GM12874 (cell line): Measurements from ENCODE around the gene KRT1.

Experiments
- TF ChIP-seq, protein P1 (sequence below): IDR thresholded peaks from 2 replicates; pipeline ENCODE4 v1.5.1; 2011; ENCODE audit warnings: low read depth, mild to moderate bottlenecking, control low read depth, low read length, moderate library complexity; ENCODE audit not compliant: insufficient read depth

KRT1 gene

DNA sequence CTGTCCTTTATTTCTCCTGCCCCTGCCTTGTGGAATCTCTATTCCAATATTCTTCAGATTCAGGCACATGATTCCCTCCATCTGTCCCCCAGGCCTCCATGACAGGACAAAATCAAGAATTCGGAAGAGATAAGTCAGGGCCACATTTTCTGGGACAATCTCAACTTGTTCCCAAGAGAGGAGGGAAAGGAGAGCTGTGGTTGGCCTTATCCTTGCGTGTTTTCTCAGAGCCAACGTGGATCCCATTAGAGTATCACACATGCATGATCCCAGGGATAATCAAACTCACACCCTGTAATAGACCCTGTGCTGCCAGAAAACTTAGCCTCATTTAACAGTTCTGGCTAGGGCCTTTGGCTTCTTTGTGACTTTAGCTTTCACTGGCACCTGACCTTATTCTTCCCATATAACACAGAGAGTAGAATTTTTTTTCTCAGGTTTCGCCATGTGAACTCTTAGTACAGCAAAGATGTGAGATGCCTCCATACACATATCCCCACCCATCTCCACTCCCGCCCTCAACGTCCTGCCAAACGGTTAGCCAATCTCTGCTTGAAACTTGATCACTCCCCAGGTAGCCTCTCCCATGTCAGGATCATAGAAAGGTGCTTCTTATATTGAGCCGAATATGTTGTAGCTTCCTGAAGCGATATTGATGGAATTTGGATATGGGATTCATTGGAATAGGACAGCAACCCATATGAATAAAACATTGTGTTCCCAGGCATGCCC lies 6.7 kb upstream of the KRT1 start:
- TF ChIP-seq, protein P1, sequence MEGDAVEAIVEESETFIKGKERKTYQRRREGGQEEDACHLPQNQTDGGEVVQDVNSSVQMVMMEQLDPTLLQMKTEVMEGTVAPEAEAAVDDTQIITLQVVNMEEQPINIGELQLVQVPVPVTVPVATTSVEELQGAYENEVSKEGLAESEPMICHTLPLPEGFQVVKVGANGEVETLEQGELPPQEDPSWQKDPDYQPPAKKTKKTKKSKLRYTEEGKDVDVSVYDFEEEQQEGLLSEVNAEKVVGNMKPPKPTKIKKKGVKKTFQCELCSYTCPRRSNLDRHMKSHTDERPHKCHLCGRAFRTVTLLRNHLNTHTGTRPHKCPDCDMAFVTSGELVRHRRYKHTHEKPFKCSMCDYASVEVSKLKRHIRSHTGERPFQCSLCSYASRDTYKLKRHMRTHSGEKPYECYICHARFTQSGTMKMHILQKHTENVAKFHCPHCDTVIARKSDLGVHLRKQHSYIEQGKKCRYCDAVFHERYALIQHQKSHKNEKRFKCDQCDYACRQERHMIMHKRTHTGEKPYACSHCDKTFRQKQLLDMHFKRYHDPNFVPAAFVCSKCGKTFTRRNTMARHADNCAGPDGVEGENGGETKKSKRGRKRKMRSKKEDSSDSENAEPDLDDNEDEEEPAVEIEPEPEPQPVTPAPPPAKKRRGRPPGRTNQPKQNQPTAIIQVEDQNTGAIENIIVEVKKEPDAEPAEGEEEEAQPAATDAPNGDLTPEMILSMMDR = no peak

DNA sequence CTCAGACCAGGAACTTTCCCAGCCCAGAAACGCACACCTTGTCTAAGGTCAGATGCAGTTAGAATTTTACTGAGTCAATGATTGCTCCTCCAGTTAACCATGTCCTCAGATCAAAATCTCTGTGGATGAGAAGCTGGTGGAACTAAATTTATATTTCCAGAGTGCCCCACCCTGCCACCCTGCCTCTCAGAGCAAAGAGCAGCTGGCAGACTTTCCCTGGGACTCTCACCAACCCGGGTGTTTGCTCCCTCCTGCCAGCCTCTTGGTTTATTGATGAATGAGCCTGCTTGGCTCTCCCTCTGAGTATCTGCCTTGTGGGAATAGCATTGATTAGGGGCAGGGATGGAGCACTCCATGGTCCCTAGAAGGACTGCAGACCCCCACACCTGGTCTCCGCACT lies 5.9 kb upstream of the KRT1 start:
- TF ChIP-seq, protein P1 = no peak

DNA sequence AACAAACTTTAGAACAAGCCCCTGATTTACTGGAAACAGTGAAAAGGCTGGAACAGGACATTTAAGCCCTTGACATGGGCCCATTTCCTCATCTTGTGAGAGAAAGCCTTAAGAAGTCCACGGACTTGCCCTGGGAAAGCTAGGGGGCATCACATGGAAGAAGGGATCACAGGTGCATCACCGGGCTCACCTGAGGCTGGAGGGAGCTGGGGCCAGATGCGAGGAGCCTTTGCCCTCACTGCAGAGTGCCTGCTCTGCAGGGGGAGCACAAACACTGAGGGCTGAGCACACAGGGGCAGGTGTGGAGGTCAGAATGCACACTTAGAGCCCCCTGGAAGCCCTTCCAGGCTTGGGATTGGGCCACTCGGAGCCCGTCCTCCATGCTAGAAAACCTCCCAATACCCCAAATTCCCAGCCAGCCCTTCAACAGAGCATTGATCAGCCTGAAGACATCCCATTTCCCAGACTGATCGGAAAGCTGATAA lies 5.2 kb upstream of the KRT1 start:
- TF ChIP-seq, protein P1 = no peak

DNA sequence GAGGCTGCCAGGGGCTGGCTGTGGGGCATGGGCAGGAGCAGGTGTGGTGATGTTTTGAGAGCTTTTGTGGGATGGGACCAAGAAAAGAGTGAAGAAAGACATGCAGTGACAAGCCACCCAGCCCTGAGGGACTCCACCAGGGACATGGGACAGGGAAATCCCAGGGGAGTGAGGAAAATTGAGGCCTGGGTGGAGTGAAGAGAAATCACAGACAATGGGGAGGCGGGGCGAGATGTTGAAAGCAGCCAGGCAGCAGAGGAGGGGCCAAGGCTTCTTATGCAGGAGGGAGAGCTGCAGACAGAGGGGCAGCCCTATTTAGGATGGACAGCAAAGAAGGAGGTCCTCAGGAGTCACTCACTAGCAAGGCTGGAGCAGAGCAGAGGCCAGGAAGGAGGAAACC lies 4.2 kb upstream of the KRT1 start:
- TF ChIP-seq, protein P1 = no peak

DNA sequence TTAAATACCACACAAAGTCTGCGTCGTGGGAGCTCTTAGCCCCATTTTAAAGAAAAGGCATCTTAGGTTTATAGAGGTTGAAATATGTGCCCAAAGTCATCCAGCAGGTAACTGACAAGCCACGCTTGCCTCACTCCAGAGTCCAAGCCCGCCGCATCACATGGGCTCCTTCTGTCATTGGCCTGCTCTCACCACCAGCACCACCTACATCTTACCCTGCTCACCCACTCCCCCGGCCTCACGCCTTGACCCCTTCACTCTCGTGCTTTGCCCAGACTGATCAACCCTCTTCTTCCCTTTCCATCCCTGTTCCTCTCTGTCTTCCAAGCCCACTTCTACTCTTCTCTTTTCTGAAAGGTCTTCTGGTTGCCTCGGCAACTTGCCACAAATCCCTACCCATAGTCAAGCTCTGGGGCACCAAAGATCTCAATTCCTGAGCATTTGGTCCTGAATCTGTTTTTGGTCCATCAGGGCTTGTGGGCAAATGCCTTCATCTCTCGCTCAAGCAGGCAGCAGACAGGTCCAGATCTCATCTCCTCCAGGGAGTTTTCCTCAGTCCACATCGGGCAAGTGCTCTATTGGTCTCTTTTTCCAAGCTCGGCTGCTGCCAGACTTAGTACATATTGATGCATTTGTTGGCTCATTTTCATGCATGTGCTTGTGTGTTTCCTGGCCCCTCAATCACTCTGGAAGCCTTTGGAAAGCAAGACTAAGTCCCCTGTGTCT lies 3.5 kb upstream of the KRT1 start:
- TF ChIP-seq, protein P1 = no peak

DNA sequence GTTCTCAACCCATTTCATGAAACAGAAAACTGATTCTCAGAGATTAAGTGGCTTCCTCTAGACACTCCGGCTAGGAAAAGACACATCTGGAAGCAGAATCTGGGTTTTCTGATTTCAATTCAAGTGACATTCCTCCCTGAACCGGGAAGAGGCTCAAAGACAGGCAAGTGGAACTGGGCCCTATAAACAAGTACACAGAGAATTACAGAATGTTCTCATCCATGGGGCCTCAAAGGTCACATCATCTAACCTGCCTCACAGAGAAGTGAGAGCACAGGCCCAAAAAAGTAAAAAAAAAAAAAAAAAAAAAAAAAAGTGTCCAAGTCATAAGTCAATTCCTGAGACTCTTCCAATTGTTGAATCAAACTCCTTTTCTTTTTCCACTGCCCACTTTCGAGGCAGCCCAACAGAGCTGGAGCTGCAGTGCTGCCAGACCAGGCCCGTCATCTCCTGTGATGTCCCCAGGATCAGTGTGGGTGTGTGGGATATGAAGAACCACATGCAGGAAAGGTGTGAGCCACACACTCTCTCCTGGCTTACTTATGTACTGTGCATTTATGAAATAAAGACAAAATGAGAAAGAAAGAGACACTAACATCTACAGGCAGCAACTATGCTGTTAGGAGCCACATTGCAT lies 2.8 kb upstream of the KRT1 start:
- TF ChIP-seq, protein P1 = no peak

DNA sequence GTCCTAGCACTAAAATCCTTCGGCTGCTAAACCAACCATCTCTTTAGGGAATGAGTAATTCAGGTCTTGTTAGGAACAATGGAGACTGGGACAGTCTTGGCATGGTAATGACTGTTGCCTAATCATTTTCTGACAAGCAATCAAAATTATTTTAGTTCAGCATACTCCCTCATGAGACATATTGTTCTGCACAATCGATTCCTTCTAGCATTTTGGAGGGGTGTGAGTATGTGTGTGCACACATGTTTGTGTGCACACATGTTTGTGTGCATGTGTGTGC lies 2.1 kb upstream of the KRT1 start:
- TF ChIP-seq, protein P1 = no peak
